ENCODE measurements around the gene PPEF1. TPM values are rescaled to one million over a fixed set of nuclear protein-coding genes. Genes with fewer than 3 reads are reported as not detected.

Gene PPEF1
- total RNA-seq, 1 donor from 2014 or later: not detected

GRCh38 chrX:18875256-18875878, 167.9 kb downstream of the PPEF1 start:
- DNase-seq (ENCODE audit: low spot score): peak; percentile 74

GRCh38 chrX:18877469-18877868, 170.0 kb downstream of the PPEF1 start:
- no peak for DNase-seq (ENCODE audit: low spot score)

Other genes with a start within 250 kb of the PPEF1 start
- not detected for gene RS1, start 35.5 kb upstream of the PPEF1 start, total RNA-seq